ENCODE results near the gene IGF2R.
"Not testable (repeated sequence)": the region's sequence is repeated elsewhere in the genome, so short reads cannot be mapped to it uniquely, and the experiment has no call there.

IGF2R gene

GRCh38 chr6:159997498-159998101, 28.7 kb downstream of the IGF2R start:
- no peak for DNase-seq (ENCODE audit: low read depth in 2 of 2)

DNA sequence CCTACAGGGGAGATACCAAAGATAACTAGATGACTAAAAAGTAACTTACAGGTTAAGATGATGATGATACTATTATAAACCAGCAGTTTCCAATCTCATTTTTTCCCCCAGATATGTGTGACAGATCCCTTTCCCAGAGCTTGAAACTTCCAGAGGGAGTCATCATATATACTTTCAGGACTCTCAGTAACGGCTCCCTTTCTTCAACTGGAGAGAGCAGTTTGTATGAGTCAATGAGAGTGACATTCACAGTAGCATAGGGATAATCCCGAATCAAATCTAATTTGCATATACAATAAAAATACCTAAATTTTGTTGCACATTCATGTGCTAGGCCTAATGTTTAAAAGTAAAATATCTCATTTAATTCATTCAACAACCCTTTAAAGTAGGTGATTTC, 29.7 kb downstream of the IGF2R start:
- DNase-seq (ENCODE audit: low read depth in 2 of 2), result no peak

- no peak for DNase-seq (ENCODE audit: low read depth in 2 of 2)
These were observed 30.4 kb downstream of the IGF2R start for GRCh38 chr6:159999240-159999671.

- no peak for DNase-seq (ENCODE audit: low read depth in 2 of 2)
These were observed 31.4 kb downstream of the IGF2R start for GRCh38 chr6:160000280-160000704.

DNA sequence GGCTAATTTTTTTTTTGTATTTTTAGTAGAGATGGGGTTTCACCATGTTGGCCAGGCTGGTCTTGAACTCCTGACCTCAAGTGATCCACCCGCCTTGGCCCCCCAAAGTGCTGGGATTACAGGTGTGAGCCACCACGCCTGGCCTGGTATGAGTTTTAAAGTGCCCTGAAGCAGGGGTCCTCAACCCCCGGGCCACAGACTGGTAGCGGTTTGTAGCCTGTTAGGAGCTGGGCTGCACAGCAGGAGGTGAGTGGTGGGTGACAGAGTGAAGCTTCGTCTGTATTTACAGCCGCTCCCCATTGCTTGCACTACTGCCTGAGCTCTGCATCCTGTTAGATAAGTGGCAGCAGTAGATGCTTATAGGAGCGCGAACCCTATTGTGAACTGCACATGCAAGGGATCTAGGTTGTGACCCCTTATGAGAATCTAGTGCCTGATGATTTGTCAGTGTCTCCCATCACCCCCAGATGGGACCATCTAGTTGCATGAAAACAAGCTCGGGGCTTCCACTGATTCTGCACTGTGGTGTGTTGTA, 32.1 kb downstream of the IGF2R start:
- not testable (repeated sequence) for DNase-seq (ENCODE audit: low read depth in 2 of 2)

- no peak for DNase-seq (ENCODE audit: low read depth in 2 of 2)
These were observed 34.0 kb downstream of the IGF2R start for GRCh38 chr6:160002882-160003281.

- no peak for DNase-seq (ENCODE audit: low read depth in 2 of 2)
These were observed 35.1 kb downstream of the IGF2R start for GRCh38 chr6:160004018-160004417.

- DNase-seq (ENCODE audit: low read depth in 2 of 2), result no peak
These were observed 35.7 kb downstream of the IGF2R start for GRCh38 chr6:160004419-160005175.

DNA sequence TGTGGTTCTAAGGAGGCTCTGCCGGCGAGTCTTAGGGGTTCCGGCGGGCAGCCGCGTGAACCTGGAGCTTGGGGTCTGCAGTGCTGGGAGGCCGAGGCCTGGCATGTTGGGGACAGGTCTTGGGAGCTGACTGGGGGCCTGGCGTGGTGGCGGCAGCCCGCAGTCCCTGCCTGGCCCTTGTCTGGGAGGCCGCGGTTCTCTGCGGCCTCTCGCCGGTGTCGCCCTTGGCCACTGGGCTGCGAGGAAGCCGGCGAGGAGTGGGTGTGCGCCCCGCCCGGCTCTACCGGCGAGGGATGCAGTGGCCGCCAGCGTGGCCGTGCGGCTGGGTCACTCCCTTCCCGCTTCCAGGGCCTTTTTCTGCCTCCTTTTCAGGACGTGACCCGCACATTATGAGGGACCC, 36.3 kb downstream of the IGF2R start:
- no peak for DNase-seq (ENCODE audit: low read depth in 2 of 2)

DNA sequence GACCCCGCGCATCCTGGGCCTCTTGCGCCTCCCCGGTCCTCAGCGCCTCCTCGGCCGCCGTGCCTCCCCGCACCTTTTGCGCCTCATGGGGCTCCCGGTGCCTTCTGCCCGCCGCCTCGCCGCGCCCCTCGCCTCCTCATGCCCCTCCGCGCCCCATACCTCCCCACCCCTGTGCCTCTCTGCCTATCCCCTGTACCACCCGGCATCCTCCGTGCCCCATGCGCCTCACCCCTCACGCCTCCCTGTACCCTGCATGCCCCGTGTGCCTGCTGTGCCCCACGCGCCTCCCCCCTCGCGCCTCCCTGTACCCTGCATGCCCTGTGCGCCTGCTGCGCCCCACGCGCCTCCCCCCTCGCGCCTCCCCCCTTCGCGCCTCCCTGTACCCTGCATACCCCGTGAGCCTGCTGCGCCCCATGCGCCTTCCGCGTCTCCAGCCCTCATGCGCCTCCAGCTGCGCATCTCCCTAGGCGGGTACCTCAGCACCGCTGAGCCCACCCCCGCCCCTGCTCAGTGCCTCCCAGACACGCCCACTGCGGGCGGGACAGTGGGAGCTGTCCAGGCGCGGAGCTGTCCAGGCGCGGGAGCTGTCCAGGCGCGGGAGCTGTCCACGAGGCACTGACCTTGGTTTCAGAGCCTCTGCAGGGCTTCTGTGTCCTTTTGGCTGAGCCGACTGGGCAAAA, 37.1 kb downstream of the IGF2R start:
- no peak for DNase-seq (ENCODE audit: low read depth in 2 of 2)

DNA sequence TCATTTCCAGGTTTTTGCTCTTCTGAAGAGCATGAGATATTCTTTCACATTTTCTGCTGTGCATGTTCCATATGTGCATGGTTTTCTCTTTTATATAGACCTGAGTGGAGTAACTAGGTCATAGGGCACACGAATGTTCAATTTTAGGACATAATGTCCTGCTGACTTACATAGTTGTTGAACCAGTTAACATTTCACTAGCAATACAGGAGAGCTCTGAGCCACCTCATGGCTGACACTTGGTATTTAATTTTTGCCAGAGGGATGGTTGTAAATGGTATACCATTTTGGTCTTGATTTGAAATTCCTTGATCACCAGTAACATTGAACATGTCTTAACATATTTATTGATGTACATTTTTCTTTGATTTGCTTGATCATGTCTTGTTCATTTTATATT, 38.3 kb downstream of the IGF2R start:
- DNase-seq (ENCODE audit: low read depth in 2 of 2), result no peak

GRCh38 chr6:160007611-160008010, 38.7 kb downstream of the IGF2R start:
- DNase-seq (ENCODE audit: low read depth in 2 of 2), result no peak

- DNase-seq (ENCODE audit: low read depth in 2 of 2), result no peak
These were observed 41.2 kb downstream of the IGF2R start for GRCh38 chr6:160010067-160010466.

DNA sequence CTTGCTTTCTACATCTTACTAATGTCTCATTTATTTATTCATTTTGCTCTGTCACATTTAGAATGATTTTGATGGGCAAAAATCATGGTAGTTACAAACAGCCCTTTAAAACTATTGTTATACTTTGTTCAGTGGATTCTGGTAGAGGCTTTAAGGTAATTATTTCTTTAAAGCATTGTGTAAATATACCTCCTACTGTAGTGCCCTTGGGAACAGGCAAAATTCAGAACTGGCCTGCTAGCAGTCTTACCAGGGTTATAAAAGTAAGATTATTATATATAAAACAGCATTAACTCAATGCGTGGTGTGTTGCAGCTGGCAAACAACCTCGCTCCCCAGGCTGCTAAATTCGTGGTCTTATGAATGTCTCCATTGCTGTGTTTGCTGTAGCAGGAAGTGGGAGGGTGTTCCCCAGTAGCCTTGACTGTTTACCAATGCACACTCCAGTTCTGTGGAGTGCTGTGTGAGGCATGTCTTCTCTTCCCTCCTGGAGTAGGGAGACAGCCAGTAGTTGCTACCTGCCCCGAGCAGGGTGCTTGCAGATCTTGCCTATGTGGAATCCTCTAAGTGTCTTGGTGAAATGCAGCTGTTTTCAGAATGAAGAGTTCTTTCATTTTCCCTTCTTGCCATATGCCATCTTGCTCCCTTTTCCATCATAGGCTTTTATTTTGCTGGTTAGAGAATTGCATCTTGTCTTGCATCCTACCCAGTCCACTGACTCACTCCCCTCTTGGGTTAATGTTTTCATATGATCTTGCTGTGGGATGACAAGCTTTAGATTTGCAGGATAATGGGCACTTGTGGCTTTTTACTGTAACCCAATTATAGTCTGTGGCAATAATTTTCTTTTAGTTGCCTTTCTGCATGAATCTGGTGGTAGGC, 45.3 kb downstream of the IGF2R start:
- DNase-seq (ENCODE audit: low read depth in 2 of 2), result no peak

DNA sequence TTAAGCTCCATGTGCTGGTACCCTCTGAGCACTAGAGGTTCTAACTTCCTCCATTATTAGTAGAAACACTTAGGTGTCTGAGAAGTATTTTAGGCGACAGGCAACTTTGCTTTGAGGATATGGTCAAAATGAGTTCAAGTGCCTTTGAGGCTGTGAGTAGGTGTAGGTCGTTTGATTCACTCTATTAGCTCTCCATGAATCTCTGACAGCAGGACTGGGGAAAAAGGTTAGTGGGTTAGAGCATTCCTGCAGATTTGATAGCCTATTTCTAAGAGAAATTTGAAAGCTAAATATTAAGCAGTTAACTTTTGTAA, 45.9 kb downstream of the IGF2R start:
- DNase-seq (ENCODE audit: low read depth in 2 of 2), result no peak

DNA sequence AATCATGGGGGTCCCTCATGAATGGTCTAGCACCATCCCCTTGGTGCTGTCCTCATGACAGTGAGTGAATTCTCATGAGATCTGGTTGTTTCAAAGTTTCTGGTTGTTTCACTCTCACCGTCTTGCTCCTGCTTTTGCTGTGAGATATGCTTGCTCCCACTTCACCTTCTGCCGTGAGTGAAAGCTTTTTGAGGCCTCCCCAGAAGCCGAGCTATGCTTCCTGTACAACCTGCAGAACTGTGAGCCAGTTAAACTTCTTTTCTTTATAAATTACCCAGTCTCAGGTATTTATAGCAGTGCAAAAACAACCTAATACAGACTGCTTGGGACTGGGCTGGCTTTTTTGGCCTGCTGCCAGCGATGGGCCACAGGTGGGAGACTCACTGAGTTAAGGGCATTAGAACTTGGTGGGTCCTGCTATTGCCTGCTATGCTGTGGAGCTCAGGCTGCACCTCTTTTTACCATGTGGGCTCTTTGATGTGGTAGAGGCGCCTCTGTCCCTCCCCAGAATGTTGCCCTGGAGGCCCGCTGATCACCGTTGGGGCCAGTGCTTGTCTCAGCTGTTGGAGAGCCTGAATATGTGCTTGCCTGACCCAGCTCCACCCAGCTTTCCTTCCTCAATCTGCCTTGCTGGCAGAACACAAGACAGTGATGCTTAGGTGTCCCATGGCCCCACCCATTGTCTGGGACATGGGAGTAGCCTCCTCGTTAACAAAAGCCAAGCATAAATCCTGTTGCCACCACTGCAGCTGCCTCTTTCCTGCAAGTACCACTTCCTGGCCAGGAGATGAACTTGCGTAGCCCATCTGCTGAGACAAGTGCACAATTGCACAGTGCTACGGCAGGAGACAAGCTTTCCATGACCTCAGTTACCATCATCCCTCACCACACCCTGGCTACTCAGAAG, 47.1 kb downstream of the IGF2R start:
- DNase-seq (ENCODE audit: low read depth in 2 of 2), result no peak

- DNase-seq (ENCODE audit: low read depth in 2 of 2), result no peak
These were observed 53.2 kb downstream of the IGF2R start for GRCh38 chr6:160022101-160022500.

DNA sequence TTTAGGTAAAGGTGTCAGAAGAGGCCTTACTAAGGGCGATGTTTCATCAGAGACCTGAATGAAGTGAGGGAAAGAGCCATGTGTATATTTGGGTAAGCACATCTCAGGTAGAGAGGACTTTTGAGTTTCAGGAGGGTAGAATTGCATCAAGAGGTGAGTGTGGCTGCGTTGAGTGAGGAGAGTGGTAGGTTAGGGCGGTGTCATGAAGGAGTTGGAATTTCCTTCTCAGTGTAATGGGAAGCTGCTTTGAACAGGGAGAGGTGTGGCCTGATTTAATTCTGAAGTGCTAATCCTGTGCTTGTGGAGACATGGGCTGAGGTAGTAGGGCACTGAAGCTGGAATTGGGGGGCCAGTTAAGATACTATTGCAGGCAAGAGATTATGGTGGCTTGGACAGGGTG, 53.9 kb downstream of the IGF2R start:
- DNase-seq (ENCODE audit: low read depth in 2 of 2), result no peak

DNA sequence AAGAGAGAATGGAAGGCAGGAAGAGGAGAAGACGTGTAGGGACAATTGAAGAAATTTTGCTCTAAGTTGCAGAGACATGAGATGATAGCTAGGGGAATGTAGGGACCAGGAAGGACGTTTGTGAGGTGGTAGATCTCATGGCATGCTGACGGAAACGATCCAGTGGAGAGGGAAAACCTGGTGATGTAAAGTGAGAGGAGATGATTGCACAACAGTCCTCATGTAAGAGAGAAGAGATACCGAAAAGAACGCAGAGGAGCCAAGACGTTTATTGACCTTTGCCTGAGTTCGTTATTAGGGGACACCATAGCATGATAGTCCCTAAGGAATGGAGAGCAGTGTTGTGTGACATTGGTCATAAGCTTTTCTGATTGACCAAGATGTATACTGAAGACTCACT, 55.3 kb downstream of the IGF2R start:
- no peak for DNase-seq (ENCODE audit: low read depth in 2 of 2)

DNA sequence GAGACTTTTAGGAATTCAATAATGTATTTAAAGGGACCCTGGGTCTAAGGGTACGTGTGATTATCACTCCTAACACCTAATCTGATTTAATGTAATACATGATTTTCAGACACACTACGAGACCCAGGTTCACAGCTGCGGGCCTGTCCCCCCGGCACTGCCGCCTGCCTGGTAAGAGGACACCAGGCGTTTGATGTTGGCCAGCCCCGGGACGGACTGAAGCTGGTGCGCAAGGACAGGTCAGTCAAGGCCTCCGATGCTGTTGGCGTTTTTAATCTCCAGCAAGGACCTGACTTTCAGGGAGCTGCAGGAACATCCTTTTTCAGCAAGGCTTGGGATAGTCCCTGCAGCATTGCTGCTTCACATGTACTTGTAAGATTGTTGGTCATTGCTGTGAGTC, 58.2 kb downstream of the IGF2R start:
- DNase-seq (ENCODE audit: low read depth in 2 of 2), result no peak

DNA sequence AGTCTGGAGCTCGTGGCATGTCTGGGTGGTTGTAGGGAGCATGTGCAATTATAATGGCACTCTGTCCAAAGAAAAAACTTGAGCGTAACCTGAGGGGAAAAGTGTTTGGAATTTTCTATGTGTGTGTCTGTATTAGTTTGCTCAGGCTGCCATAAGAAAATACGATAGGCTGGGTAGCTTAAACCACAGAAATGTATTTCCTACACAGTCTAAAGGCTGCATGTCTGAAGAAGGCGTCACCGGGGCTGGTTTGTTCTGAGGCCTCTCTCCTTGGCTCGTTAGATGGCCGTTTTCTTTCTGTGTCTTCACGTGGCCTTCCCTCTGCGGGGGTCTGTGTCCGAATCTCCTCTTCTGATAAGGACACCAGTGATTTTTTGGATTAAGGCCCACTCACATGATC, 59.0 kb downstream of the IGF2R start:
- no peak for DNase-seq (ENCODE audit: low read depth in 2 of 2)

Measured in activated CD8-positive, alpha-beta memory T cell treated with anti-CD3 and anti-CD28 coated beads for 4 hours (primary cell).